ENCODE measurements around the gene TRIM29.

Gene TRIM29

DNA sequence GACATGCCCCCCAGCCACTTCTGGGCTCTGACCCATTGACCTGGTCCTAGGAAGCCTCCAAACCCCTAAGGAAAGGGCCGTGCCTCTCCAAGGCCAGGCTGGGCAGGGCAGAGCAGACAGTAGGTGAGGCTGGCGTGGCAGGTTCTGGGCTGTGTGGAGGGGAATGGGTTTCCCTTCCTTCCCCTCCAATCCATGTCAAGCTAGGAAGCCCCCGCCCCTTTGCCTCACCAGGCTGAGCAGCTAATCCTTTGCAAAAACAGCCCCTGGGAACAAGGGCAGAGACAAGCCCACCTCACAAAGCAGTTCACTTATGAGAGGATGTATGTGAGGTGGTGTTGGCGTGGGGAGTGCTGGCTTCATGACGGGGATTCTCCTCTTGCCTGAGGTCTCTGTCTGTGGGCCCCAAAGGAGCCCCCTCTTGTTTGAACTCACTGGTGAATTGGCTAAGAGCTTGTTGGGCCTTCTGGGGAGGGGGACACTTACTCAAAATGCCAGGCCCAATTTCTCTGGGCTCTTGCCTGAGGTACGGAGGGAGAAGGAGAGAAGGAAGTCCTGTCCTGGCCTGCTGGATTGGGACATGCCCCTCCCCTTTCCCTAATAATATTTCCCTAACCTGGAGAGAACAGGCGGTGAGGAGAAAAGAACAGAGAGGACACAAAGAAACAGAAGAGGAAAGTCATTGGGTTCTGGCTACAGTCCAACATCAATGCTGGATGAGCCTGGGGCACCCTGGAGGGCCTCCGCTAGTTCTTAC, 1.6 kb upstream of the TRIM29 start:
- no peak for DNase-seq (ENCODE audit: low read depth)

DNA sequence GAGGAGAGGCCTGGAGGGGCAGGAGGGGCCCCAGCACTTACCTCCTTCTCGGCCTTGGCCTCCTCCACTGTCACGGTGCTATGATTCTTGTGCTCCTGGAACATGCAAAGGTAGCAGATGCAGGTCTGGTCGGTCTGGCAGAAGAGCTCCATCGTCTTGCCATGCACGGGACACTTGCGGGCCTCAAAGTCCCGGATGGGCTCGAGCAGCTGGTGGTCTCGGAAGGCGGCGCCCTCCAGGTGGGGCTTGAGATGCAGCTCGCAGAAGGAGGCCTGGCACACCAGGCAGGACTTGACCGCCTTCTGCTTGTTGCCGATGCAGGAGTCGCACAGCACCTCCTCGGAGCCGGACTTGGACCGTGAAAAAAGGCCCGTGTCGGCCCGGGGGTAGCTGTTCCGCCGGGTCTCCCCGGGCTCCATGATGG, 714 bp downstream of the TRIM29 start:
- DNase-seq (ENCODE audit: low read depth): no peak

DNA sequence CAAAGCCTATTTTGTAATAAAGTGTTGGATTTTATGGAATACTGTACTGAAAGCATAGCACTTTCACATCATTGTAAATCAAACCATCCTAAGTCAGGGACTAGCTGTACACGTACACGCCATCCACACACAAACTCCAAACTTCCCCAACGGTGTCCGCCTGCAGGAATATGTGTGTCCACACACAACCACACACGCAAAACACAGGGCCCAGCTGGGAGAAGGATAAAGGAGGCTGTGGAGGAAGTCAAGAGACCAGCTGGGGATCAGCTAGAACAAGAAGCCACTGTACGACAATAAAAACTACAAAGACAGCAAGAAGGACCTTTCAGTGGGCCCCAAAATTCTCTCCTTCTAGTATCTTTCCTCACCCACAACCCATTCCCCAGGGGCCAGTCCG, 1.6 kb downstream of the TRIM29 start:
- DNase-seq (ENCODE audit: low read depth): no peak

DNA sequence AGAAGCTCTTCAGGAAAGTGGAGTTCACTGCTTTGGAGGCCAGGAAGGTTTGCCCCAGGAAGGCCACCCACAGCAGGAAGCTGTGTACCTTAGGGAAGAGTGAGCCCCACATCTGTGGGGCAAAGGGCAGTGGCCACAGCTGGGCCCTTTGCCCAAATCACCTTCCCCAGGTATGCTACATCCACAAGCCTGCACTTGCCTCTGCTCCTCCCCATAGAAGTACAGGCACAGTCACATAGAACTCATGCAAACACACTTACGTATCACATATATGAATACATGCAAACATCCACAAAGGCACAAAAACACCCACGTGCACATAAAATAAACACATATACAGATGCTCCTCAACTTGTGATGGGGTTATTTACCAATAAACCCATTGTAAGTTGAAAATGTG, 2.1 kb downstream of the TRIM29 start:
- DNase-seq (ENCODE audit: low read depth): no peak

DNA sequence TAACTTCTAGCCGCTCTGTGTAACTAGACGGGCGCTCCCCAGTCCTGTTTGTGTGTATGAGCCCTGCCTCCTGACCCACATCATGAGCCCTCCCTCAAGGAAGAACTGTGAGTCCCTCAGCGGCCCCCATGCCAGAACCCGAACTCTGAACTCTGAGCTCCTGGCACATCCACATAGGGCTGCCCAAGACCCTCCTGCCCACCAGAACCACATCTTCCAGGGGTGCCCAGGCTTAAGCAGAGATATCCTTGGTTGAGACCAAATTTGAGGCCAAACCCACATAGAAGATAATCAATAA, 3.0 kb downstream of the TRIM29 start:
- DNase-seq (ENCODE audit: low read depth): no peak

DNA sequence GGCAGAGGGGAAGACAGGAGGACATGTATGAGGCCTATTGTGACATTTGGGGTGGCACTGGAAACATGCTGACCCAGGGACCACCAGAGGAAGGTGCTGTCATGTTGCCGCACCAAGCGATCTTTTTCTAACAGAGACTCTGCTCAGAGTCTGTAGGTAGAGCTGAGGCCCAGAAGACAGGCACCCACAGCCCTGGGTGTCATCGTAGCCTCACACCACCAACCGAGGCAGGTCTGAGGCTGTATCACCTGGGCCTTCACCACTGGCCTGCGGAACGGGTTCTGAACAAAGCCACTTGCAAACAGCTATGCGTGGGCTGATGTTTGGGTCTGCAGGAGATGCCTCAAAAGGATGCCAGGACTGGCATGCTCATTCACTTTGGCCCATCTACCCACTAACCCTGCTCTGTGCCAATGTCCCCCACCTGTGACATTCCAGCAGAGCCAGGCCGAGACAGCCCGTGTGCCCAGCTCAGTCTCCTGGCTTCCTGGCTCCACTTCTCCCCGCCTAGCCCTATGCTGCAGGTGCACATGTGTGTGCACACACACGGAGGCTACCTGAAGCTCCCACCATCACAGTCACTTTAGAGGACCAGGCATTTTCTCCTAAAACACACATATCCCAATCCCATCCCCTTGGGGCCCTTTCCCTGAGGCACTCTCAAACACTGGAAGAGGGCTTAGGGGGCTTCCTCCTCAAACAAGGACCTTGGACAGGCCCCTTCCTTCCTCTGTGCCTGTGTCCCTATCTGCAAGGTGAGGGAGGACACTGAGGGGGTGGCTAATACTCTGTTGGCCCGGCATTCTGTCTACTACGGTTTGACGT, 3.6 kb downstream of the TRIM29 start:
- DNase-seq (ENCODE audit: low read depth): no peak

DNA sequence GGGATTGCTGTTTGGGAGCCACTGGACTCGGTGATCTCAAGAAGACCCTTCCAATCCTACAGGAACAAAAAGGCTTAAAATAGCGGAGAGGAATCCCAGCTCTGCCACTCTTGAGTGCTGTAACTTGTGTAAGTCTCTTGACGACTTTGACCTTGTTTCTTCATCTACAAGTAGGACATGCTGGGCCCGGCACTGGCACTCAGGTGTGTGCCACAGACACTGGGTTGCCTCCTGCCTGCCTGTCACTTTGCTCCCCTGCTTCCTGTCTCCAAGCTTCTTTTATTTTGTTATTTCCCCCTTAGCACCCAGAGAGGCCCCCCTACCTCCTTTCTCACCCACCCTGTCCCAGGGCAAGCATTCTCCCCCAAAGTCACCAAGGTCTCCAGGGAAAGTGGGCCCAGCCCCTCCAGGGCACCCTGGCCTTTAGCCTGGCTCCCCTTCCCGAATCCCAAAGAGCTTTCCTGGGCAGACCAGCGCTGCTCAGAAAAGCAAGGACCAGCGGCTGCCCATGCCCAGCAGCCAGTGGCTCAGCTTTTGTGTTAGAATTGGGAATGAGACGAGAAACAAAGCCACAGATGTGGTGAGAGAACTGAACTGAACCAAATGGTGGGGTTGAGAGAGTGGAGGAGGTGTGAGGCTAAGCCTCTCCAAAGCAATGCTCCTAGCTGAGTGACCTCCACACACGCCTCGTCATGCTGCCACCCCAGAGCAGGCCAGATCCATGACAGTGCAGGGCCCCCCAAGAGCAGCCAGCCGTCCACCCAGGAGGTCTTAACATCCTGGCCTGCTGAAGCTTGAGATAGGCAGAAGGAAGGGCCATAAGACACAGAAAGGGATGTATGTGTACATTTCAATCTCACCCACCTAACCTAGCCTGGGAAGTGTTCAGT, 4.5 kb downstream of the TRIM29 start:
- DNase-seq (ENCODE audit: low read depth): no peak

DNA sequence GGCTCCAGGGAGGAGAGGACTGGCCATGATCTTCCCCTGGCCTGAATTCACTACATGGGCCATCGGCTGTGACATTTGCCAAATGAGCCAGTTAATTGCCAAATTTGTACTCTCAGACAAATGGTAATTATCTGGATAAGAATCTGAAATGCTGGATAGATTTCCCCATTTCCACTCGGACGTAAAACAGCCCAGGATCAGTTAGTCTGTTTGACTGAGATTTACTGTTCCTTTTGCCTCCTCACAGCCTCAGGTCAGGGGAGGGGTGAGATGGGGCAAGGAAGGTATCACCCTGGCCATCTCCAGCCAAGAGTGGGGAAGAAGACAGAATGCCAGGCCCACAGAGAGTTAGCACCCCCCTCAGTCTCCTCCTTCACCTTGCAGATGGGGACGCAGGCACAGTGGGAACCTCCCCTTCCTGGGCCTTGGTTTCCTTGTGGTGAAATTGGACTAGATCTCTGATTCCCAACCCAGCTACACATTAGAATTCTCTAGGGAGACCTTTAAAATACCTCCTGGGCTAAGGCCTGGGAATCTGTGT, 5.2 kb downstream of the TRIM29 start:
- no peak for DNase-seq (ENCODE audit: low read depth)

DNA sequence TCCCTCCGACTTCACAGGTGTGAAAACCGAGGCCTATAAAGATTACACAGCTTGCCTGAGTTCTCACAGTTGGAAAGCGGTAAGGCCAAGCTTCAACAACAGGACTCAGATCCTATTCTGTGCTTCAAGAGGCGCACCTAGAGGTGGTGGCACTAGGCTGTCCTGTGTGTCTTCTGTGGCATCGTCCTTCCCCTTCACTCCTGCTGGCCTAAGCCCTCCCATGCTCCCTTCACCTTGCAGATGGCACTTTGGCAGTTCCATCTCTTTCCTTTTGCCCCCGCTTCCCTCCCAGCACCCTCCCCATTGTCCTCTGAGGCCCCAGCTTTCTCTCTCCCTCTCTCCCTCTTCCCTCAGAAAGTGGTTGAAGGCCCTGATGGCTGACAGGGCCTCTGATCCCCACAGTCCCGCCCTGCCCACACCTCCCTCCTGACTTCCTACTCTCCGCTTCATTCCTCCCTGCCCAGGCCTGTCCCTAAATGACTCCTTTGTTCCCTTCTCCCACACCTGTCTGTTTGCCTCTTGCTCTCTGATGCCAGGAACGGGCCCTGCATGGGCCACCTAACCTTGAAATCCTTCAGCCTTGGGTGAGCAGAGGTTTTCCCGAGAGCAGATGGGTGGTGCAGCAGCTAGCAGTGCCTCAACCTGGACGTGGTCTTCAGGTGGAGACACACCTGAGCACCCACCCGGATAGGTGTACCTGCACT, 5.8 kb downstream of the TRIM29 start:
- no peak for DNase-seq (ENCODE audit: low read depth)

DNA sequence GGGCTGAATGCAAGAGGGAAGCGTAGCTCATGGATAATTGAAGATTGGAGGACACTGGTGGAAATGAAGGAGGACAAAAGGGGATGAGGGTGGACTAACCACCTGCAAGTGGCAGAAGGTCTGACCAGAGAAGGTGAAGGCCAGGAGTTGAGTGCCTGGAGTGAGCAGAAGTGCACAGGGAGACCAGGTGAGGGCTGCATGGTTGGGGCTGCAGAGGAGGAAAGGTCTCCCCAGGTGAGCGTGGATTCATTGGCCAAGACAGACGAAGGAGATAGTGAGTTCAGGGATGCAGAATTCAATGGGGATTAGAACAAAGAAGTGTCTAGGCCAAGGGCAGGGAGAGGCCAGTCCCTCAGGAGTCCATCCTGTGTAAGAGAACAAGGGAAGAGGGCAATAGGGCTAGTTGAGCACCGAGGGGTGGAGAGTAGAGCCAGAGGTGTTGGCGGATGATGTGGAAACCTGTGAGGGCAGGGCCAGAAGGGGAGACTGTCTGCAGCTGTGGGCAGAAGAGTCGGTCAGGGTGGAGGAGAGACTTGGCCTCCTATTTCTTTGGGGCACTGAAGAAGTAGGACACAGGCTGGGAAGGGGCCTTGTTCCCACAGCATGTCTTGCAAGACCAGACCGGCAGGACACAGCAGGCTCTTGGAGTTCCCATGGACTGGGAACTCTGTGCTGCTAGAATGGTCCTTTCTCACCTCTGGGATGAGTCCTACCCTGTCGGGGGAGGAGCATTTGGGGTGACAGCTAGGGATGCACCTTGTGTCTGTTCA, 6.7 kb downstream of the TRIM29 start:
- DNase-seq (ENCODE audit: low read depth): no peak

DNA sequence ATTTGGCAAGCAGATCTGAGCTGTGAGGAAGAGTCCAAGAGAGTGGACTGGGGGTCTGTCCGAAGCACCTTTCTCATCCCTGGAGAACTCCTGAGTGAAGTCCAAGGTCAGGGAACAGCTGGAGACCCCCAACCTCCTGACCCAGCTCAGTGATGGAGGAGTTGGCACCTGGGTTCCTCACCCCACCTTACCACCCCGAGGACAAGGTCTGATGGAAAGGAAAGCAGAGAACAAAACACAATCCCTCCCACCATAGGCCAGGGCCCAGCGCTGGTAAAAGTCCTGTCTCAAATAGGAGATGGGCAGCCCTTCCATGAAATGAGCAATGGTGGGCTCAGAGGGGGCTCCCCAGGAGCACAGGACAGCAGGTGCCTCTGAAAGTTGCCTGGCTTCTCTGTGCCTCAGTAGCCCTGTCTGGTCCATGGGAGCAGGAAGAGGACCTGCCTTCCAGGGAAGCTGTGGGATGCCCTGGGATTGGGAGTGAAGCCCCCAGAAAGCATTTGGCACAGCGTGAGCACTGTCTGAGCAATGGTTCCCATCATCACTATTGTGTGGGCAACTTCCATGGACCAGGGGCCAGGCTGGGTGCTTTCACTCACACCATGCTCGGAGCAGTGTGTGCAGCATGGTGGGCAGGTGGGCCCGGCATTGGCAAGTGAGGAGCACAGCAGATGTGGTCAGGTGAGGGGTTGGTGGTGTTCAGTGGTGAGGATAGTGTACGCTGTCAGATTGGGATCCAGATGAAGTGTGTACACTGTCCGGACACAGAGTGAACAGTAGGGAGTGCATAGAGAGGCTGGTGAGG, 7.5 kb downstream of the TRIM29 start:
- no peak for DNase-seq (ENCODE audit: low read depth)

DNA sequence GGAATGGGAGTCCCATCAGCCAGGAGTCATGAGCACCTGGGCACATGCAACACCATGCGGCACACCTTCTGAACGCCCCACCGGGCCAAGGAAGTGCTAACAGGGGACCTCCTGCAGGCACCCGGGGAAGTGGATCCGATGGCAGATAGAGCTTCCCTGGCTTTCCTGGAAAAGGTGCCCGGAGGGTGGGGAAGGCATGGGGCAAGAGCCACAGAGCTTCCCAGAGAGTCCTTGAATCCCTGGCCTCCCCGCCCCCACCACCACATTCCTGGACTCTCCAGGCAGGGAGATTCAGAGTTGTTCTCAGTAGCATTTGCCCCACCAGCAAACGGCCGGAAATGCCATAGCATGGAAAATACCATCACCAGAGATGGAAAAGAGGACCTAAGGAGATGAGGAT, 8.3 kb downstream of the TRIM29 start:
- no peak for DNase-seq (ENCODE audit: low read depth)

DNA sequence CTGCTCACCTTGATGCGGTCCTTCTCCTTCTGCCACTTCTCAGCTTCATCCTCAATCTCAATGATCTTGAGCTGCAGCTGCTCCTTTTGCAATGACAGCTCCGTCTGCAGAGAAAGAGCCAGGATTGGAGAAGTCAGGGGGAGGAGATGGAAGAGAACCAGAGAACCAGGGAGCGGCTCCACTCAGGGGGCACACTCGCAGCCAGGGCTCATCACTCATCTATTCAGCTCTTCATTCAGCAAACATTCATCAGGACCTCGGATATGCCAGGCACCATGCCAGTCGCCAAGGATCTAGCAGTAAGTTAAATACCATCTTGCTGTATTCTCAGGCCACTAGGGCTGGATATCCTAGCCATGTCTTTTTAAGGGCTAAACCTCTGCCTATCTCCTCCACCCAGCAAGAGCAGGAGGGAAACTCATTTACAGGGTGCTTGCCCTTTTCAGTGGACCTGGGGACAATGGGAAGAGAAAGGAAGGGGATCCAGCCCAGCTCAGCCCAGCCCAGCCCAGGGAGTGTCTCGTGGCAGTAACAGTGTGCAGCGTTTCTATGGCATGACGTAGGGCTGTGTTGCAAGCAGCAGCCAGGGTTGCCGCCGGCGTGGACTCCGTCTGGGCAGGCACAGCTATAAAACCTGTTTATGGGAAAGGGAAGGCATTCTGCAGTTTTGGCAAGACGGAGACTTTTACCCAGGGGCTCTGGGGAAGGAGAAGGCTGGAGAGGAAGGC, 9.4 kb downstream of the TRIM29 start:
- DNase-seq (ENCODE audit: low read depth): no peak

DNA sequence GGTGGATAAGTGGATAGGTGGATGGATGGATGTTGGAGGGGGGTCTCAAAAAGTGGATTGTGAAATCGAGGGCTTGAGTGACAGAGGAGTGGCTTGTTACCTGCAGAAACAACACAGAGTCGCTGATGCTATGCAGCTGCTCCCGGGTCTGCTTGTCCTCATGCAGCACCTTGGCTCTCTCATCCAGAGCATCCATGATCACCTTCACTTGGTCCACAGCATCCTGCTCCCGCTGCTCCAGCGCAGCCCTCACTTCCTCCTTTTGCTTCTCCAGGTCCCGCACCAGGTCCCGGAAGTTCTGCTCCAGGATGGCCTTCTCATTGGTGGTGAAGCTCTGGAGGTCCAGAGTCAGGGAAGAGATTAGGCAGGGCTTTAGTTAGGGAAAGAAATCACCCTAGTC, 10.7 kb downstream of the TRIM29 start:
- DNase-seq (ENCODE audit: low read depth): no peak

DNA sequence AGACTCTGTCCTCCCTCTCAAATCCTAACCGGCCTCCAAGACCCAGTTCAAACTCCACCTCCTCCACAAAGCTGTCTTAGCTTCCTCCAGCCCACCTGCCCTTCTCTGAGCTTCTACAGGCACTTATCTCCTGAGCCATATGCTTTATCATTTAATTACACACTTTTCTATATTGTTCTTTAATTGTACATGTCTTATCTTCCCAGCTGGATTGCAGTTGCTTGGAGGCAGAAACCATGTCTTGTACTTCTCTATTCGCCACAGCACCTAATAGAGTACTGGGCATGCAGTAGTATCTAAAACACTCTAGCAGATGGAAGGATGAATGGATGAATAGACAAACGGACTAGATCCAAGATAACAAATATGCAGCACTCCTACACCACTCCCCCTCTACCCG, 11.3 kb downstream of the TRIM29 start:
- peak; percentile 60 for DNase-seq (ENCODE audit: low read depth)

DNA sequence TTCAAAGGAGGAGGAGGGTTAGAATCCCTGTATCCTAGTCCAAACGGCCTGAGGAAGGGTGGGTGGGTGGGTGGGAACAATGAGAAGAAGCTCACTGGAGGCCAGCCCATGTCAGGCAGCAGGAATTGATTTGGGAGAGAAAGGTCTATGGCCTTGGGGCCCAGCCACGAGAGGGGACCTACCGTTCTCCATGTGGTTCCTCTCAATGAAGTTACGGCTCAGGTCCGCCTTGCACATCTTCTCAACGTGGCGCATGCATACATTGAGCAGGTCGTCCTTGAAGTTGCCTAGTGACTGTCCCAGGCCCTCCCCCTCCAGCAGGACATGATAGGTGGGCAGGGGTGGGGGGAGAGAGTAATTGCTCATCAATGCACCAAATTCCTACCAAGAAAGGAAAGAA, 12.4 kb downstream of the TRIM29 start:
- no peak for DNase-seq (ENCODE audit: low read depth)

DNA sequence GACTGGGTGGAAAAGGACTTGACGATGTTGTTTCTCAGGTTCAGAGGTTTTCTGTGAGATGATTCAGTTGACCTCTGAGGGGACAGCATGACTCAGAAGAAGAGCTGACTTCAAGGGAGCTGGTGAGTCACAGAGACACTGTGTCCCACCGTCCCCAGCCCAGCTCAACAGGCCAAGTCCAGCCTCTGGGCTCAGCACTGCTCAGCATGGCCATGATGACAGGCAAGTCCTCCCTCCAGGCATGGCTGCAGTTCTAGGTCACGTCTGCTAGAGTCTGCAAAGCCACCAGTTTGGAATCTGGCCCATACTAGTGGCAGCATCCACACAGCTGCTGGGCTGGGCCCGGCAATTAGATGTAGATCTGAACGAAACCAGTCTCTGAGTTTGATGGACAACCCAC, 12.9 kb downstream of the TRIM29 start:
- no peak for DNase-seq (ENCODE audit: low read depth)

DNA sequence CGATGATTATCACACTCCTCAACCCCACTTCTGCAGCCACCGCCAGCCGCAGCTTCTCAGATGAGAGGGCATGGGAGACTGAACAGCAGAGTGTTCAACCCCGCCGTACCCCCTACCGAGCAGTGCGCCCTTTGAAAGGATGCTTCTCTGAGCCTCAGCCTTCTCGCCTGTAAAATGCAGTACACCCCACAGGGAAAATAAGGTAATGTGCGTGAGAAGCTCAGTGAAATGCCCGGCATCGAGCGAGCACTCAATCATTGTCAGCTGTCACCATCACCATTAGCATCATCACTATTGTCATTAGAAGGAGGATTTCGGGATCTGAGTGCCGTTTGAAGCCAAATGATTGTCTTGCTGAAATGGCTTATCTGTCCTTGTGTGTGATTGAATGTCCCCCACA, 13.6 kb downstream of the TRIM29 start:
- no peak for DNase-seq (ENCODE audit: low read depth)

DNA sequence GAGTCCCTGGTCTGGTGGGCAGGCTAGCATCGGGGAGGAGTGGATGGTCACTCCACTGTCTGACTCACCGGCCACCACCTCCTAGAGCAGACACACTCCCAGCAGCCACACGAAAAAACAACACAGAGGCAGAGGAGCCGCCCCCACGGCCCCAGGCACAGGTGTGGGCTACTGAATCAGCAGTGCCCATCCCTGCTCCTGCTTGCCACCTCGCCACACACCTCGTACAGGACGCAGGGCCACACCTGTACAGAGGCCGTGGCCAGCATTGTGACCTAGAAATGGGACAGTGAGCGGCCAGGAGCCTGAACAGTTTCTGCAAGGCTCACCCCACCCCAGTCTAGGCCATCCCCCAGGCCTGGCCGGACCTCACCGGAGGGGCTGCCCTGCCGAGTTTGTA, 14.0 kb downstream of the TRIM29 start:
- DNase-seq (ENCODE audit: low read depth): no peak

All from CMK (cell line).